Rectal smooth muscle tissue (tissue), 1 donor: ENCODE results near the gene SYNCRIP.
A peak's percentile ranks its signal among the peaks of the same experiment; 100 is the strongest.
"Not testable (repeated sequence)": the region's sequence is repeated elsewhere in the genome, so short reads cannot be mapped to it uniquely, and the experiment has no call there.

ENCODE experiments used
- H3K27ac ChIP-seq: one replicate; pipeline ENCODE4 v1.7.0; 2013; ENCODE audit warnings: low read depth, low read length, inconsistent platforms
- H3K27me3 ChIP-seq: one replicate; pipeline ENCODE4 v1.7.0; 2013; ENCODE audit warnings: low read length; ENCODE audit not compliant: control insufficient read depth, insufficient read depth
- H3K36me3 ChIP-seq: one replicate; pipeline ENCODE4 v1.7.0; 2013; ENCODE audit warnings: low read length; ENCODE audit not compliant: control insufficient read depth, insufficient read depth
- H3K4me1 ChIP-seq: one replicate; pipeline ENCODE4 v1.7.0; 2013; ENCODE audit warnings: low read length; ENCODE audit not compliant: control insufficient read depth, insufficient read depth
- H3K4me3 ChIP-seq: one replicate; pipeline ENCODE4 v1.7.0; 2013; ENCODE audit warnings: low read length
- H3K9ac ChIP-seq: one replicate; pipeline ENCODE4 v1.7.0; 2013; ENCODE audit warnings: low read length

The SYNCRIP gene

DNA sequence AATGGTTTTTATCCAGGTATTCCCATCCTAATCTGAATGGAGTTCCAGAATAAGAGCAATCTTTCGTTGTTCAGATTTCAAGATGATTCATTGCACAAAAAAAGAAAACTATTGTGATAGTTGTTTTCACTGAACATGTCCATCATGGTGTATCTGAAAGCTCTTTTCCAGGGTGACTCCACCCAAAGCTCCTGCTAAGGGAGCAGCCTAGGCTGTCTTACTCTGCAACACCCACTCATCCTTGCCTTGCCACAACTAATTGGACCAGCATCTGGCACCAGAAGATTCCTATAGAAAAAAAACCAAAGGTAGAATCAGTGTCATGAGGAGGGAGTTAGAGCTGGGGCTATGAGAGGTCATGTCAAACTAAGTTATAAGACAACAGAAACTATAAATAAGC is 7.9 kb upstream of the SYNCRIP start:
- Histone ChIP-seq H3K36me3 (no peaks in the 10 kb centered on the region), H3K27me3 (no peaks in the 10 kb centered on the region), H3K9ac (no peak overlapping the region), H3K4me1 (no peaks in the 10 kb centered on the region), H3K27ac (no peak overlapping the region), H3K4me3 (no peak overlapping the region)

DNA sequence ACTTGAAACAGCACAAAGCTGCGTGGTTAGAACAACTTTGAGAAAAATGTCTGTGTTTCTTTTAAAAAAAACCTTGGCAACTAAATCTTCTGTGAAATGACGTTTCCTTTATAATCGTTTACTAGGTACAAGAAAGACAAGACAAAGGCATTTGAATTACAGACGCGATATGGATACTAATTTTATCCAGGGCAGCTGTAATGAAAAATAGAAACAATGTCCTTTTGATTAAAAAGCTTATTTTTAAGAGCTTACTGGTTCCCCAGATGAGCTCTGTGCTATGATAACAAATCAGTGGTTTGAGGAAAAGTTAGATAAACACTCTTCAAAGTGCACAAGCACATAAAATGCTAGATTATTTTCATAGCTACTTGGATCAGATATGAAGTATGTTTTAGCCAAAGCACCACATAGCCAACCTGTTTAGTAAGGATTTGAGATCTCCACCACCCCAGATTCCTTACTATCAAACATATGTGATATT is 1.6 kb upstream of the SYNCRIP start:
- peaks cover 12% of the 10 kb centered on the region for H3K4me1 ChIP-seq
- H3K9ac ChIP-seq: peak overlapping the region; percentile 49
- H3K36me3 ChIP-seq: no peaks in the 10 kb centered on the region
- peak overlapping the region; percentile 71 for H3K4me3 ChIP-seq
- no peaks in the 10 kb centered on the region for H3K27me3 ChIP-seq
- peak overlapping the region; percentile 96 for H3K27ac ChIP-seq

DNA sequence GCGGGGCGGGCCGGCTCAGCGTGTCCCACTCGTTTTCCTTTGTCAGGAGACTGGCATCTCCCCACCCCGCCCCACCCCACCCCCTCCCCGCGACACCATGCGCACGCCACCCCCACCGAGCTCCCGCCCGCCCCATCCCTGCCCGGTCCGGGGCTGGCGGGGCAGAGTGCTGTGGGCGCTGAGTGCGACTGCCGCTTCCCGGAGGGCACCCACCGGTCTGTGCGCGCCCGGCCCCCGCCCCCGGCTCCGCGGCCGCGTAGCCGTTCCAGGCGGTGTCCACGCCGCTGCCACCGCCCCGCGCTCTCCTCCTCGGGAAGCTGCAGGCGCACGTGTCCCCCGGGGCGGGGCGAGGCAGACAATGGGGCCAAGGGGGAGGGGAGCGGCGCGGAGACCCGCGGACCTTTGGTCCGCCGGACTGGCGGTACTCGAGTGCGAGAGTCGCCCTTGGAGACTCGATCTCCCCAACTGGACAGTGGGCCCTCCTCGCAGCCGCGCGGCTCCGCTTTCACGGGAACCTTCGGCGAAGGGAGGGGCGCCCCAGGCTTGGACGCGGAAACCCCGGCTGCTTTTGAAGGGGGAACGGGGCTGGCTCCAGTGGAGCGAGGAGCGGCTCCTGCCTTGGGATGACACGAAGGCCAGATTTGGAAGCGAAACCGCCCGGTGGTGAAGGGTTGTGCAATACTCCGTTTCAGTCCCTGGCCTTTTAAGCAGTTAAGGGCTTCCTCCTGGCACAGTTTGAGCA is 1.0 kb upstream of the SYNCRIP start:
- Histone ChIP-seq H3K27ac (peak overlapping the region; percentile 96), H3K9ac (peak overlapping the region; percentile 49), H3K4me3 (peak overlapping the region; percentile 71), H3K27me3 (no peaks in the 10 kb centered on the region), H3K4me1 (peaks cover 13% of the 10 kb centered on the region), H3K36me3 (no peaks in the 10 kb centered on the region)

DNA sequence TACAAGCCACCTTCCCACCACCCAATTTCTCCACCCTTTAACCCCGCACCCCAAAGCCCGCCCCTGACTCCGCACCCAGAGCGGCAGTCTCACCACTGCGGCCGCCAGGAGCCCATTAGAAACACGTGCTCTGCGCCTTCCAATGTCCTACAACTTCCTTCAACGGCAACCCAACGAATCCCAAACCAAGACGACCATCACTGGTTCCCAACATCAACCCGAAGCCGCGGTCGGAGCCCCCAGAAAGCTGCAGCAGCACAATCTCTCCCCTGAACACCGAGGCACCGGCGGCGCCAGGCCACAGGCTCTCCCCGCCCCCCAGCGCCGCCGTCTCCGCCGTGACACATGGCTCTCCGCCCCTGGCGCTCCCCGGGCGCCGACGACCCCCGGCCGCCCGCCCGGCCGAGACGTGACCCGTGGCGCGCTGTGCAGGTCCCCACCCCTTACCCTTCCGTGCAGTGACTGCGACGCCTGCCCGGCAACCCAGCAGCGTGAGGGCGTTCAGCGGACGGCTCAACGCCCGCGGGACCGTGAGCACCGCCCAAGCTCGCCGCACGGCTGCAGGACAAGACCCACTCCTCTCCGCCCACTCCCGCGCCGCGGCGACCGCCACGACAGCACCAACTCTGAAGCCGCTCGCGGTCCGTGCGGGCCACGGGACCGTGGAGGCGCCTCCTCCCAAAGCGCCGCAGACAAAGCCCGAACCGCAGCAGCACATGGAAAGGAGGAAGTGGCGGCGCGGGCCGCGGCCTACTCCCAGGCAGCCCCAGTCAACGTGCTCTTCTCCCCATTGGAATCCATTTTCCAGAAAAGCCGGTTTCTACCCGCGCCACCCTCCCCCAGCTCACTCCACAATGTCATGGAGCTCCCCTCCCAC is 551 bp downstream of the SYNCRIP start:
- peaks cover 19% of the 10 kb centered on the region for H3K4me1 ChIP-seq

DNA sequence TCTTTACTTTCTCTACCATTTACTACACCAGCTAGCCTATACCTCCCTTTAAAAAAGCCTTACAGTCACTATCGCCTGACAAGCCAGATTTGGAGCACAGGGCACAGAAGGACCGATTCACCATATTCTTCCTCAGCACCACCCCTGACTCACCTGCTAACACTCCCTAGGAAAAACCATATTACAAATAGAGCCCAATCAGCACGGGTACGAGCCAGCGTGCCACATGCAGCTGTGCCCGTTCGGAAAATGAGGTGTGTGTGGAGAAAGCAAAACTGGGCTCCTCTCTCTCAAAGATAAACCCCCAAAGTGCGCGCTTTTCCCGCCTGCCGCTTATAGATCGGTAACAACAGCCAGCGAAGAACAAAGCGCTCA is 1.2 kb downstream of the SYNCRIP start:
- peak overlapping the region; percentile 76 for H3K4me3 ChIP-seq
- peak overlapping the region; percentile 71 for H3K9ac ChIP-seq
- H3K4me1 ChIP-seq: peaks cover 19% of the 10 kb centered on the region
- no peaks in the 10 kb centered on the region for H3K27me3 ChIP-seq
- peak overlapping the region; percentile 99 for H3K27ac ChIP-seq
- peaks cover 10% of the 10 kb centered on the region for H3K36me3 ChIP-seq

More for the DNA sequence above, 551 bp downstream of the SYNCRIP start:
- H3K36me3 ChIP-seq: peaks cover 5% of the 10 kb centered on the region
- peak overlapping the region; percentile 71 for H3K9ac ChIP-seq
- no peaks in the 10 kb centered on the region for H3K27me3 ChIP-seq
- peak overlapping the region; percentile 99 for H3K27ac ChIP-seq
- peak overlapping the region; percentile 76 for H3K4me3 ChIP-seq

DNA sequence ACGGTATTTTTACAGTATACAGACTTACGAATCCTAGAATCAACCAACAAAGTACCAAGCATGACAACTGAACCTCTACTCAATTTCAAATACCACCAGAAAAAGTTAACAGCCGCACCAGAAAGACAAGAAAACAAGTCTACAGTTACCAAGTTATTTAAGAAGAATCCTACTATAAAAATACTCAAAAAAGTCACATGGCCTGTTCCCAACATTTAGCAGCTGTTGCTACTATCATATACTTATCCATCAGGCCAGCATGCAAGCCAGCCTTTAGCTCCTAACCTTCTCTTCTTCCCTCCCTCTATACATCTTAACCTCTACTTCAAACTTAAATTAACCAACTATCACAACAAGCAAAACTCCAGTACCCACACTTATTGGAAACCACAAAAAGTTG is 1.9 kb downstream of the SYNCRIP start:
- Histone ChIP-seq H3K4me3 (peak overlapping the region; percentile 7), H3K27me3 (no peaks in the 10 kb centered on the region), H3K9ac (no peak overlapping the region), H3K4me1 (peaks cover 19% of the 10 kb centered on the region), H3K36me3 (peaks cover 12% of the 10 kb centered on the region), H3K27ac (no peak overlapping the region)

DNA sequence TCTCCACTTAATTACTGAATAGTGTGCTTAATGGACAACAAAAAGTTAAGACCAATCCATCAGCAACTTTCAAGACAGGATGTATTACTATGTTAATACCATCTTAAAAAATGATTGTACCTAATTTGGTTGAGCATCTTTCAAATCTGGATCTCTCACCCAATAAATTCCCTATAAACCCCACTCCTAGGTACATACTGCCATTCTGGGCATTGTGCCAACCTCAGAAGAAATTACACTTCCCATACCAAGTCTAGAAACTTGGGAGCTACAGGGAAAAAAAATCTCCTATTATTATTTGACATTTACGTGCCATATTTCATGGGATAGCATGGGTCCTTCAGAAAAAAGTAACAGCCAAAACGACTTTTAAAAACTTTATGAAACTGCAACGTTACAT is 5.1 kb downstream of the SYNCRIP start:
- Histone ChIP-seq H3K36me3 (peaks cover 18% of the 10 kb centered on the region), H3K27me3 (no peaks in the 10 kb centered on the region), H3K4me3 (no peak overlapping the region), H3K9ac (no peak overlapping the region), H3K27ac (no peak overlapping the region), H3K4me1 (peaks cover 19% of the 10 kb centered on the region)

DNA sequence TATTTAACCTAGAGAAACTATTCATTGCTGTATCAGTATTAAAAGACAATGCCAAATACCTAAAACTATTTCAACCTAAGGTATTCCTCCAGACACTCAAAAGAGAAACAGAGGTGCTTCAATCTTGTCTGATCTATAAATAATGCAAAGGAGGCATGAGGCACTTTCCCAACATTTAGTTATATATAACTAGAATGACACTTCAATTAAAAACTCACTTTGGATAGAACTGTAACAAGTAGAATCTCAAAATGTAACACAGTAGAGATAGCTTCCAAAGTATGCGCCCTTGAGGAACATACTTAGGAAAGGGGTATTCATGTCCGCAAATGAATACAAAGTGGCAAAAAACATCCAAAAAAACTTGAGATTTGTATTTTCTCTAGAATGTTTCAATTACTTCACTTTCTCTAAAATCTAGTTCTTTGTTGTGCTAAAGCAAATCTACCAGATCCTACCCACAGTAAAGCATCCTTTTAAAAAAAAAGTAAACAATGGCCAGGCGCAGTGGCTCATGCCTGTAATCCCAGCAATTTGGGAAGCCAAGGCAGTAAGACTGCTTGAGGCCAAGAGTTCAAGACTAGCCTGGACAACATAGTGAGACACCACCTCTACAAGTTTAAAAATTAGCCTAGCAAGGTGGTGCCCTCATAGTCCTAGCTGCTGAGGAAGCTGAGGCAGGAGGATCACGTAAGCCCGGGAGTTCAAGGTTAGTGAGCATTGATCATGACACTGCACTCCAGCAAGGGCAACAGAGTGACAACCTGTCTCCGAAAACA is 10.3 kb downstream of the SYNCRIP start:
- Histone ChIP-seq H3K27me3 (no peaks in the 10 kb centered on the region), H3K4me1 (peaks cover under 1% of the 10 kb centered on the region), H3K9ac (no peak overlapping the region), H3K27ac (no peak overlapping the region), H3K4me3 (no peak overlapping the region), H3K36me3 (peaks cover 19% of the 10 kb centered on the region)

DNA sequence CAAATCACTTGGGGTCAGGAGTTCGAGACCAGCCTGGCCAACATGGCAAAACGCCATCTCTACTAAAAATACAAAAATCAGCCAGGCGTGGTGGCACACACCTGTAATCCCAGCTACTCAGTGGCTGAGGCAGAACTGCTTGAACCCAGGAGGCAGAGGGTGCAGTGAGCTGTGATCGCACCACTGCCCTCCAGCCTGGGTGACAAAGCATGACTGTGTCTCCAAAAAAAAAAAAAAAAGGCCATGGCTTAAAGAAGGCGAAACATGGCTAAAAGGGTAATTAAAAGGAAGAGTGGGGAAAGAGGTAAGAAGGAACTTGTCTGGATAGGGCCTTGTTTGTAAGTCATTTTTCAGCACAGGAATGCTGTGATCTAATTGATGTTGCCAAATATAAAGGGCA is 11.6 kb downstream of the SYNCRIP start:
- H3K36me3 ChIP-seq: peaks cover 12% of the 10 kb centered on the region
- not testable (repeated sequence) for H3K27ac ChIP-seq, H3K9ac ChIP-seq, H3K4me3 ChIP-seq, H3K4me1 ChIP-seq, H3K27me3 ChIP-seq

DNA sequence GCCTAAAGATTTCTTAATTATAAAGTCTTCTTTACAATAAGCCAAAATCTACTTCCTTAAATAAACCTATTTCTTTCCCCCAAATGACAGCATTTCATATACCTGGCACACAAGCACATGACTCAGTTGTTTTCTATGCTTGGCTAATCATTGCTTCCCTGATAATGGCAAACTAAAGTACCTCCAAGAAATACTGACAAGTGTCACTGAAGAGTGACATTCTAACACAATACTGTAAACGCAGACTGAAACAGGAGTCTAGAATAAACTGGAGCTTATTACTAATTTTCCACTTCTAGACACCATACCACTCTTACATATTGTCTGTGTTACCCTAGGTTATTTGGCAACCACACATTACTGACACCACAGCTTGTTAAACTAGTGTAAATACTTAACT is 14.3 kb downstream of the SYNCRIP start:
- peaks cover 15% of the 10 kb centered on the region for H3K36me3 ChIP-seq
- no peak overlapping the region for H3K4me3 ChIP-seq
- no peak overlapping the region for H3K9ac ChIP-seq
- H3K4me1 ChIP-seq: no peaks in the 10 kb centered on the region
- no peak overlapping the region for H3K27ac ChIP-seq
- H3K27me3 ChIP-seq: no peaks in the 10 kb centered on the region

DNA sequence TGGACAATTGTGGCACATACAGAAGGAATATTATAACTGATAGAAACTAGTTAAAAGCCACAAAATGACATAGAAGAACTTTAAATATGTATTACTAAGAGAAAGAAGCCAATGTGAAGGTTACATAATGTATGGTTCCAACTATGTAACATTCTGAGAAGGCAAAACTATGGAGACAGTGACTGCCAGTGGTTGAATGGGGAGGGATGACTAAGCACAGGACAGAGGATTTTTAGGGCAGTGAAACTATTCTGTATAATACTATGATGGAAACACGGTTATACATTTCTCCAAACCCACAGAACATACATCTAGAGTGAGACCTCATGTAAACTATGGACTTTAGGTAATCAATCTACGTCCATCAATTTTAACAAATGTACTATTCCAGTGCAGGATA is 22.4 kb downstream of the SYNCRIP start:
- no peak overlapping the region for H3K4me3 ChIP-seq
- H3K4me1 ChIP-seq: no peaks in the 10 kb centered on the region
- no peak overlapping the region for H3K9ac ChIP-seq
- peaks cover 24% of the 10 kb centered on the region for H3K36me3 ChIP-seq
- H3K27me3 ChIP-seq: no peaks in the 10 kb centered on the region
- no peak overlapping the region for H3K27ac ChIP-seq

DNA sequence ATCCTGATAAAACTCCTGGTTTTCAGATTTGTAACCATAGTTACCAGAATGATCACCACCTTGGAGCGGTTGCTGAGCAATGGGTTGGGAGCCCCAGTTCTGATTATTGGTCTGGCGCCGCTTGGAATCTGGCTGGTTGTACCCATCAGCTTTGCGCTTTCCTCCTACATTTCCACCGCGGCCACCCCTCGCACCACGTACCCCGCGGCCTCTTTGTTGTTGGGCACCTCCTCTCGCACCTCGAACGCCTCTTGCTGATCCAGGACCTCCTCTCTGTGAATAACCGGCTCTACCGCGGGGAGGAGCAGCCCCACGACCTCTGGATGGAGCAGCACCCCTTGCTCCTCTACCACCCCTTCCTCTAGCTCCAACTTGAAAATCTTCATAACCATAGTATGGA is 27.9 kb downstream of the SYNCRIP start:
- Histone ChIP-seq H3K27me3 (no peaks in the 10 kb centered on the region), H3K9ac (no peak overlapping the region), H3K4me1 (no peaks in the 10 kb centered on the region), H3K27ac (no peak overlapping the region), H3K36me3 (peaks cover 15% of the 10 kb centered on the region), H3K4me3 (no peak overlapping the region)
